HG03066 (cell line): ENCODE measurements around the gene SLC6A1.

ENCODE experiments used
- ATAC-seq: cut with Tn5 transposase; IDR thresholded peaks from one replicate; pipeline ENCODE4 v1.9.1; 2021; ENCODE audit warnings: low read depth; ENCODE audit not compliant: unreplicated experiment

The SLC6A1 gene

DNA sequence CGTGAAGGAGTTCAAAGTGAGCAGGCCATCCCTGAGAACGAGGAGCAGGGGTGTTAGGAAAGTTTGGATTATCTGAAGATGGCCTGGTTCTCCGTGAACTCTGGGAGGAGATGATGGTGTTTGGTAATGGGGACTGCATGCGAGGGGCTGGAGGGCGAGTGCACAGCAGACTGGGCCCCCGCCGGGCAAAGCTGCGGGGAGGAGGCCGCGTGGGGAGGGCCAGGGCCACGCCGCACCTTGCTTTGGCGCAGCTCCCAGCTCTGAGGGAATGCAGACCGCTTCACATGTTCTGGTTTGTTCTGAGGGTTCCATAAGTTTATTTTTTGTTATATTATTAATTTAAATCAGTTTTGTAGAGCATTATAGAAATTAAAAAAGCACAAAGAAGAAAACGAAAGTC lies 22.2 kb downstream of the SLC6A1 start:
- ATAC-seq: no peak

DNA sequence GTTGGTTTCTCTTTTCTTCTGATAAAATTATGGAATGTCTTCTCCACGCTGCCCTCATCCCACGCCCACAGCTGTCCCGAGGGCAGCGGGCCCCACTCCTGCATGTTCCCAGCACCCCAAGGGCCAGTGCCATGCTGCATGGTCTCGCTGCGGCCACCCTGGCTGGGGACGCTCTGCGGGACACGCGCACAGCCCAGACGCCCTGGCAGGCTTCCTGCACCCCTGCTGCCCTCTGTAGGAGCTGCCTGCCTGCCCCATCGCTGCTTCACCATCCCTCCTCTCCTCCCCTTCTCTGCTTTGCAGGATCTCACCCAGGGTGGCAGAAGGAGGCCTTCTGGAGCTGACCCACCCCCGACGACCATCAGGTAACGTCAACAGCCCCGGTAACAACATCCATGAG lies 22.8 kb downstream of the SLC6A1 start:
- no peak for ATAC-seq

DNA sequence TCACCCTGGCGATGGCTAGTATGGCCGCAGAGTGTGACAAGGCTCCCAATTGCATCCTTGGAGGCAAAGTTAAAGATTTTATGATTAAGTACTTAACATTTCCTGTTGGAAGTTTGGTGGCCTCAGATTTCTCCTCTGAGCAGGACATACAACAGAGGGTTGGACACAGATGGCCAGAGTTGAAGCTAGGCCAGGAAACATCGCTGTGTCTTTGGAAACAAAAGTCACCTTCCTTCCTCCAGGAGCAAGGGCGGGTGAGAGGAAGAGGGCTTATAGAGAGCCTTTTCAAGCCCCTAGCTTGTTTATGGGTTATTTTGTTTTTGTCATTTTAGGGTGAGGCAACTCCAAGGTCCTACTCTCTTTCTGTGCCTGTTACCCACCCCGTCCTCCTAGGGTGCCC lies 24.2 kb downstream of the SLC6A1 start:
- no peak for ATAC-seq

DNA sequence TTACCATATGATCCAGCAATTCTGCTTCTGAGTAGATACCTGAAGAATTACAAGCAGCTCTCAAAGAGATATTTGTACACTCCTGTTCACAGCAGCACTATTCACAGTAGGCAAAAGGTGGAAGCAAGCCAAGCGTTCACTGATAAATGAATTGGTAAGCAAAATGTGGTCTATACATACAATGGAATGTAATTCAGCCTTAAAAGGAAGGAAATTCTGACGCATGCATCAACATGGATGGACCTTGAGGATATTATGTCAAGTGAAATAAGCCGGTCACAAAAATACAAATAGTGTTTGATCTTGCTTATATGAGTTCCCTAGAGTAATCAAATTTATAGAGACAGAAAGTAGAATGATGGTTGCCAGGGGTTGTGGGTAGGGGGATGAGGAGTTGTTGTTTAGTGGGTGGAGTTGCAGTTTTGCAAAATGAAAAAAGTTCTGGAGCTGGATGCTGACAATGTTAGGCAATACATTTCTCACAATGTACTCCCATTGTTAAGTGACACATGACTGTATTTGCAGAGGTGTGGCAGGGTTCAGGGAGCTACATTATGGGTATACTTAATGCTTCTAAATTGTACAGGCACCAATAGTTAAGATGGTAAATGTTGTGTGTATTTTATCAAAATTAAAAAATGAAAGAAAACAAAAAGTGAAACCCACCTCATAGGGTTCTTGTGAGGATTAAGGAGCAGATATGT lies 26.7 kb downstream of the SLC6A1 start:
- no peak for ATAC-seq

DNA sequence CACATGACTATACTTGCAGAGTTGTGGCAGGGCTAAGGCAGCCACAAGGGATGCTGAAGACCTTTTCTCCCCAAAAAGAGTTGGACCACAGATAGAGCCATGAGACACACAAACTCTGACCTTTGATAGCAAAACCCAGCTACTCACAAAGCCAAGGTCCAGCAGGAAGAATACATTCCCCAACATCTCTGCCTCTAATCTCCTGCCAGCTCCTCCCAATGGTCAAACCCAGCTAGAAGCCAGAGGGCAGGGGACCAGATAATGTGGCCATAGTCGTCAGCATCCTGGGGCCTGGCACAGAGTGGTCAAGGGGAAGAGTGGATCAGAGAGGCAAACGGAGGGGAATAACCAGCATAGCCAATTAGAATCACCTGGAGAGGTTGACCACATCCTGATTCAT lies 28.2 kb downstream of the SLC6A1 start:
- ATAC-seq: no peak

DNA sequence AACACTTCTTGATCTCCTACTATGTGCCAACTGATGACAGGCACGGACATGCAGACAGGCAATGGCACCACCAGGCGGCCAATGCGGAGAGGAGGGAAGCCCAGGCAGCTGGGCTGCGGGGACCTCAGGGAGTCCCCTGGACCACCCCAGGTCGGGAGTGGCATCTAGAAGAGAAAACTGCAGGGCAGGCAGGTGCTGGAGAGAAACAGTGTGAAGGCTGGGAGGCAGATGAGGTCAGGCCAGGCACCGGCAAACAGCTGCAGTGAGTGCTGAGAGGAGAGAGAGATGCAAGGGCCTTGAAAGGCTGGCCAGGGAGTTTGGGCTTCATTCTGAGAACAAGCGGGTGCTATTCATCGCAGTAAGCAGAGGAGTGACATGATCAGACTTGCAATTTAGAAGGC lies 29.1 kb downstream of the SLC6A1 start:
- ATAC-seq: no peak

DNA sequence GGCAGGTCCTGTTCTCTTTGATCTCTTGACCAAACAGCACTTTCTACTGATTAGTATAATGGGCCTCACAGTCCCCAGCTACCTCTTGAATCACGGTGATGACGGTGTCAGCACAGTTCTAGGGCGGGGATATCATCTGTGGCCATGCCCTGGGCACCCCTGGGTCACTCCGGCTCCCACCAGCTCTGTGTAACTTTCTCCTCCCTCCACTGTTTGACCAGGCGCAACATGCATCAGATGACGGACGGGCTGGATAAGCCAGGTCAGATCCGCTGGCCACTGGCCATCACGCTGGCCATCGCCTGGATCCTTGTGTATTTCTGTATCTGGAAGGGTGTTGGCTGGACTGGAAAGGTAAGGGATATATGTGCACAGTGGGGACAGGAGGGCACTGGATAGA lies 29.6 kb downstream of the SLC6A1 start:
- ATAC-seq: no peak

DNA sequence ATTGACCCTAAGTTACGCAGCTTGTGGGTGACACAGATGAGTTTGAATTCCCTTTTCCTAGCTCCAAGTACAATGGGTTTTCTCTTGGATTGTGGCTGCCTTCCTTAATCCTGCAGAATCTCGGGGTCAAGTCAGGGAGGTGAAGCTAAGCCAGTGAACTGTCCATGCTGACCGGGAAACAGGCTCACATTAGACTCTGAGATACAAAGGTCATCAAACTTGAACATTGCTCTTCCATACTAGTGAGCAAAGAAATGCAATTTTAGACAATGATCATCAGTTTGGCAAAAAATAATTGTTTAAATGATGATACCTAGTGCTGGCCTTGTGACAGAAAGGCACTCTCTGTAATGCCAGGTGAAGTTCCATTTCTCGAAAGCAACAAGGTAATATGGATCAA lies 31.6 kb downstream of the SLC6A1 start:
- no peak for ATAC-seq

DNA sequence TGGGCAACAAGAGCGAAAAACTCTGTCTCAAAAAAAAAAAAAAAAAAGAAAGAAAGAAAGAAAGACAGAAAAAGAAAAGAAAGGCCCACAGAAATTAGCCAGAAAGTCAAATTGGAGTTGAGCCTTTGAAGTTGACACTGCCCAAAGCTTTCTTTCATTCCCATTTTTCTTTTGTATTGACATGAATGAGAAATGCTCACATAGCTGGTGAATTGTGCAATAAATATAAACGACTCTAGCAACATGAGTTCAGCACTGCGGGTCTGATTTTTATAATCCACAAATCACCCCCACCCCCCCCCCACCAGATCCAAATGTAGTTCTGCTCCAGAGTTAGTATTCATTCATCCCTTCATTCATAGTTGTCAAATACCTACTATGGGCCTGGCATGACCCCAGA lies 37.4 kb downstream of the SLC6A1 start:
- no peak for ATAC-seq

DNA sequence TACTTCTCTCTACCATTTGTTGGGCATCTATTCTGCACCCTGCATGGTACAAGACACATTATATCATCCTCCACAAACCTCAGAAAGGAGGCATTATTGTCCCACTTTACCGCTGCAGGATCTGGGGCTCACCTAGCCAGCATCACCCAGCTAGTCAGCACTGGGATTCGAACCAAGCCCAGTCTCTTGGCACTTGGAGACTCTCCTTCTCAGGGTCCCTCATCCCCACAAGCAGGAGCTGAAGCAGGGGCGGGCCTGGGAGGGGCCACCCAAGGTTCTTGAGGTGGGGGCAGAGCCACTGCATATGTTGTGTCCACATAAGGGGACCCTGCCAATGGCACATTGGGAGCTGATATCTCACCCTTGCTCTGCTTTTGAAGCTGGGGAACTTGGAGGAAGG lies 41.3 kb downstream of the SLC6A1 start:
- no peak for ATAC-seq

DNA sequence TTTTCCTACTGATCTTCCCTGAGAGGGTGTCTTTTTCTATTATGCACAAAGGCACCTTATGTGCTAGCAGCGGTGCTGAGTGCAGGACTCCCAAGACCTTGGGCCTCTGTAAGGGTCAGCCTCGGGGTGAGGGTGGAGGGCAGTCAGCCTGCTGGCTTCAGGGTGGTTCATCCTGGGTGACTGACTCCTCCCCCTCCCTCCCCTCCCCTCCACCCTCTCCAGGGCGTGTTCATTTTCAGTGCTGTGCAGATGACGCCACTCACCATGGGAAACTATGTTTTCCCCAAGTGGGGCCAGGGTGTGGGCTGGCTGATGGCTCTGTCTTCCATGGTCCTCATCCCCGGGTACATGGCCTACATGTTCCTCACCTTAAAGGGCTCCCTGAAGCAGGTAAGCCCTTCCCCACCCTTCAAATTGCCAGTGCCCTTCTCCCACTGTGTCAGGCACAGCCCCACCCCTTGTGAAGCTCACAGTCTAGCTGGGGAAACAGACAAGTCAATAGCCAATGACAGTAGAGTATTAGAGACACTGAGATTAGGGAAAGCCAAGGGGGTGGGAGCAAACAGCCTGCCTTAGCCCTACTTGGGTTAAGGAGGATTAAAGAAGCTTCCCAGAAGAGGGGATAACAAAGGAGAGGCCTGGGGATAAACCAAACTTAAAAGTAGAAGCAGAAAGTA lies 41.9 kb downstream of the SLC6A1 start:
- no peak for ATAC-seq

DNA sequence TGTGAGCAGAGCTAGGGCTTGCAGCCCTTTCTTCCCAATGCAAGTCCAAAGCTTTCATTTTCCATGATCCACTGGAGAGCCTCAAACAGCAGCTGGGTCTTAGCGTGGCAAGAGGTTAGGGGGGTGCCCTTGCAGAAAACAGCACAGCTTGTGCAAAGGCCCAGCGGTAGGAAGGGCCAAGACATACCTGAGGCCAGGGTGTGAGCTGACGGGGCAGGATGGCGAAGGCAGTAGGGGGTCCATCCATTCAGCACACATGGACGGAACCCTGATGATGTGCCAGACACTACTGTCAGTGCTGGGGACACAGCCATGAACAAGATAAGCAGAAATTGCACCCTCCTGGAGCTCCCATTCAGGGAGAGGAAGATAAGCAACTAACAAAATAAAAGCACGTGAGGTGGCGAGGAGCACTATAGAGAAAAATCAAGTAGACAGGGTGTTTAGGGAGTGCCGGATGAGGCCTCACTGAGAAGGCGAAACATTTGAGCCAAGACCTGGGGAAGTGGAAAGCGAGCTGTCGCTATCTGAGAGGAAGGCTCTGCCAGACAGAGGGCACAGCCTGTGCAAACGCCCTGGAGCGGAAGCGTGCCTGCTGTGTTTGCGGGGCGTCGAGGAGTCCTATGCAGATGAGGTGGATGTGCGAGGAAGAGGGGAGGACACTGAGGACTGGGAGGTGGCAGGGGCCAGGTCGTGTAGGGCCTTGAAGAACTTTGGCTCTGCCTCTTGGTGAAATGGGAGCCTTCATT lies 43.4 kb downstream of the SLC6A1 start:
- no peak for ATAC-seq

DNA sequence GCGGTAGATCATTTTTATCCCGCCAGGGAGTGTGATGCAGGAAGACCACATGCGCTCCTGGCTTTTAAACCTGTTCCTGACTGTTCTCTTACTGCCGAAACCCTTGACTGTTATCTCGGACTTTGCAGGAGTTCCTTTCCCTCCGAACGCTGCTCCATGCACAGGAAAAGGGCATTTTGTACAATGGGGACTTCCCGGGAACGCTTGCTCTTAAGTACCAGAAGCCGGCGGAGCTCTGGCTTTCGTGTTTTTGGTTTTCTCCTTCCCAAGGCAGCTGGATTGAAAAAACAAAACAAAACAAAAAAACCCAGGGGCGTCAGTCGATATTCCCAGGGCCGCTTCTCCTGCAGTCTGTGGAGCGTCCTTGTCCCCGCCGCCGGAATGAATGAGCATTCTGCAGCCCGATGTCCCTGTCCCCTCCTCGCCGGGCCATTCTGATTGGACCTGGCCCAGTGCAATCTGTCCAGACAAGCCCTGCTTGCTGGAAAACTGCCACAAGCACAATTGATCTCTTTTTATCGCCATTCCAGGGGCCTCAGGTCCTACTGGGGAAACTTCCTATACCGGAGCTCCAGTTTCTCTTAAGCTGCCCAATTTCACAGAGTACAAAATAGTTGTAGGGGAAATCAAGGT lies 44.8 kb downstream of the SLC6A1 start:
- ATAC-seq: no peak

DNA sequence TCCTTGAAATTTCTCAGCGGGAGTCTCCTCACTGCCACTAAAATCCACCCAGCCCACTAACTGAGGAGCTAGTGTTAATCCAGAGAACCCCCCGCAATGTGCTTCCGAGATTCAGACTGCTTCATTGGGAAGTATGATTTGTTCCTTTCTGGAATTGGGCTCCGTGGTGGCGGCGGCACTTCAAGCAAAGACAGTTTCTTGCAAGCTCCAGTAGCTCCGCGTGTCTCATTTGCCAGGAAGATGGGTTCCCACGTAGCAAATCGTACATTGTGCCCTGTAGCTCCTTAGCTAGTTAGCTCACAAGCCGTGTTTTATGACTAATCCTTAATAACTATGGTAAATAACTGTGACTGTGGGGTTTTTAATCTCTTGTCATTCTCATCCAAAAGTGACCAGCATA lies 45.4 kb downstream of the SLC6A1 start:
- ATAC-seq: no peak

DNA sequence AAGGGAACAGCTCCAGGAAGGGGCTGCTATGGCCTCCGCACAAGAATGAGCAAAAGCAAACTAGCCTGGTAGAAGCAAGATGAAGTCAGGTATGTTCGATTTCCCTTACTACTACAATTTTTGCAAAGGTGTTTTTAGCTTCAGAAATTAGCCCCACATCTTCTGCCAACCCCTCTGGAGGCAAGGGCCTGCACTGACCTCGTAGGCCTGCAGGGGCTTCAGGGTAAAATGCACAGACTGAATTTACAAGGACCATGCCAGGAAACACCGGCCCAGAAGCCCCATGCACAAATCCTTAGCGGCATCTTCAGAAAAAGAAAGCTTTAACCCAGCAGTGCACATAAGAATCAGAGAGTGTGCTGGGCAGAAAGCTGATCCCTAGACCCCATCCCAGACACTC lies 53.0 kb downstream of the SLC6A1 start:
- ATAC-seq: no peak

DNA sequence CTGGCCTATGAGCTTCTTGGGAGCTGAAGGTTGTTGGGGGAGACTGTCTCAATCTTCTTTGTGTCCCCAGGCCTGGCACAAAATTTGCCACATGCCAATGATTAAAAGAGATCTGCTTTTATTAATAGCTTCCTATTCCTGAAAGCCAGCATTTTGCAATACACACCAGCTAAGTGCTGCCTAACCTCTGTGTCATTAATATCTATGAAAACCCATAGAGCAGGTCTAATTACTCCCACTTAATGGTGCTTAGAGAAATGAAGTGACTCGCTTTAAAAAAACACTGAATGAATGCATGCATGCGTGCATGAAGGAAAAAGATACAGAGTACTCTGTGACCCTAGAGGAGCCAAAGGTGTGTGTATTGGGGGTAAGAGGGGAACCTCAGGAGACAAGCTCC lies 55.0 kb downstream of the SLC6A1 start:
- no peak for ATAC-seq

DNA sequence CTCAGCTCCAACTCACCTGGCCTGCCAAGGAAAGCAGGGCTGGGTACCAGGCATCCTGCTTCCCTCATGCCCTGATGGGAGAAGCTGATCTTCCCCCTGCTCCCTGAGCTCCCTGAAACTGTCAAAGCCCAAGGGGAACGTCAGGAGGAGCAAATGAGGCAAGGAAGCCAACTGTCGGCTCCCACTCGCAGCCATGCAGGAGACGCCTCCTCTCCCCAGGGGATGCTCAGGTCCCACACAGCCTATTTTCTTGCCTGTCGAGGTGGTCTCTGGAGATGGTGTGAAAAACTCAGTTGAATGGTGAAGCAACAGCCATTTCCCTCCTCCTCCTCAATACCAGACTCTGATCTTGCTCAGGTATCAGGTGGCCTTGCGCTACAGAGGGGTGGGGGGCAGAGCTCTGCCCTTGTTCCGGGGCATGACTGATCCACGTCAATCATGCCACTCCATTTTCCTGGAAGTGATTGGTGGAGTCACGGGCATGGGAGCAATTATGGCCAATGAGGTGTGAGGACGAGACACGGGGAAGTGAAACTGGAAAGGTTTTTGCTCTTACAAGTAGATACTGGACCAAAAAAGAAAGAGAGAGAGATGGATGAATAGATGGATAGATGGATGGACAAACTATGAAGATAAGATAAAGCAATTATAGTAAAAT lies 58.2 kb downstream of the SLC6A1 start:
- no peak for ATAC-seq

DNA sequence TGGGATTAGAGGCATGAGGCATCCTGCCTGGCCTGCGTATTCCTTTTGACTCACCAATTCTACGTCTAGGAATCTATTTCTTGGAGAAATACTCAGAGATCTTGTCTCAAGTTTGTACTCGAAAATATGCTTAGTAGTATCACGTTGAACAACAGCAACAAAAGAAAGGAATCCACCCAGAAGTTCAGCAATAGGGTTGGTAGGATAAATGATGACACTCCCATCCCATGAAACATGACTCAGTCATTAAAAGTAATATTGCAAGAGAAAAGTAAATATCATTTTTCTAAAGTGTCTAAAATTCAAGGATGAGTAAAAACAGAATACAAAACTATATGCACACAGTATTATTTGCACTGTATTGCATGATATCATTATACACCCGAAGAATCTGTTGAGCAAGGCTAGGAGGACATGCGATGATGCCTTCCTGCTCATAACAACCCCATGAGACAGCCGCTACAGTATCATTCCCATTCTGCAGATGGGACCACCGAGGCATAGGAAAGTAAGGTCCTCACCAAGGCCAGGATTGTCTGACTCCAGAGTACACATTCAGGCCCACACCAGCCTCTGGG lies 61.5 kb downstream of the SLC6A1 start:
- ATAC-seq: no peak

DNA sequence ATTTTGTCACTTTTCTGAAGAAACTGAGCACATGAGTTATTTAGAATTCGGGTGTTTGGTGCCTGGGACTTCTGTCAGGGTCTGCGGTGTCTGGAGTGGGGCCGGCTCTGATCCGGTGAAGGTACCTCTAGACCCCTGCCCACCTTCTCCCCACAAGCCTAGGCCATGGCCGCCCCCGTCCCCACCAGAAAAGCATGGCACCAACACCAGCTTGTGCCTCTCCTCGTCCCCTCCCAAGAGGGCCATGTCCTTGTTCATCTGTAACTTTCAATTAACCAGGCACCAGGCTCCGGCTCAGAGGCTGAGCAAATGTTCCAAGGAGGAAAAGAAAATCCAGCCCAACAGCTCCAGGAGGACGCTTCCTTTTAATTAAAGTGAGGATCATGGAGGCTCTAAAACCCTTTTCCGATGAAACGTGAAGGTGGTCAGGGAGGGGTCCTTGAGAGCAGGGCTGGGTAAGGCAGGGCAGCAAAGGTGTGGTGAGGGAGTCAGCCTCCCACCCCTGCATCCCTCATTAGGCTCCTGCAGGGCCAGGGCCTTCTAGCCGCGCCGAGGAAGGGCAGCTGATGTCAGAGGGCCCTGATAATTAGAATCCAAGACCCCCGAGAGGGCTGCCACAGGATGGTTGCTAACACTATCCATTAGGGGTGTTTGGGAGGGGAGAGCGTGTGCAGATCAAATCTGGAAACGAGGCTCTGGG lies 62.3 kb downstream of the SLC6A1 start:
- no peak for ATAC-seq

DNA sequence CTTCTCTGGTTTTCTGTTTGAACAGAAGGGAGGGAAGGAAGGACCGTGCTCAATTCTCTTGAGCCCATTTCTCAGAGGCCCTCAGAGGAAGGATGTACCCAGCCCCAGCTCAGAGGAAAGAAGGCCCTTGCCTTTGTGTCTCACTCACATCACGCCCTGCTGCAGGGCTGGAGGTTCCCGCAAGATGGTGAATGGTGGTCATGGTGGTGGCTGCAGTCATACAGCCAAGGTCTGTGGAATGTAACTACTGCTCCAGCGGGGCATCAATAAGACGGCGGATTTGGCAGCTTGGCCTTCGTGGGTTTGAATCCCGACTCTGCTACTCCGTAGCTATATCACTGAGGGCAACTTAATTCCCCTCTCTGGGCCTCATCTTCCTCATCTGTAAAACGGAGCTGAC lies 62.9 kb downstream of the SLC6A1 start:
- no peak for ATAC-seq
